HG03565 (cell line): ENCODE results near the gene SAC3D1.

Source experiments
- ATAC-seq: cut with Tn5 transposase; IDR thresholded peaks from one replicate; pipeline ENCODE4 v1.9.1; 2021; ENCODE audit warnings: mild to moderate bottlenecking, moderate library complexity; ENCODE audit not compliant: unreplicated experiment

The SAC3D1 gene

GRCh38 chr11:65086809-65087208 lies 45.8 kb downstream of the SAC3D1 start:
- no peak for ATAC-seq

GRCh38 chr11:65087216-65087615 lies 46.2 kb downstream of the SAC3D1 start:
- ATAC-seq = no peak

- ATAC-seq = no peak
Observed at GRCh38 chr11:65087827-65088226, 46.8 kb downstream of the SAC3D1 start.

GRCh38 chr11:65089621-65090020 lies 48.6 kb downstream of the SAC3D1 start:
- no peak for ATAC-seq

GRCh38 chr11:65090628-65091027 lies 49.6 kb downstream of the SAC3D1 start:
- ATAC-seq = no peak
